ENCODE results near the gene PLEKHD1. TPM values are rescaled to one million over a fixed set of nuclear protein-coding genes. Genes with fewer than 3 reads are reported as not detected.

Gene PLEKHD1
- total RNA-seq, 1 donor: 0.09 TPM

DNA sequence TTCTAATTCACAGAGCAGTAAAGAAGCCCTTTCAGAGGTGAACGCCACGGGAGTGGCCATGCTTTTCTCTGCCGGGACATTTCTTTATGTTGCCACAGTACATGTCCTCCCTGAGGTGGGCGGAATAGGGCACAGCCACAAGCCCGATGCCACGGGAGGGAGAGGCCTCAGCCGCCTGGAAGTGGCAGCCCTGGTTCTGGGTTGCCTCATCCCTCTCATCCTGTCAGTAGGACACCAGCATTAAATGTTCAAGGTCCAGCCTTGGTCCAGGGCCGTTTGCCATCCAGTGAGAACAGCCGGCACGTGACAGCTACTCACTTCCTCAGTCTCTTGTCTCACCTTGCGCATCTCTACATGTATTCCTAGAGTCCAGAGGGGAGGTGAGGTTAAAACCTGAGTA is 26.2 kb upstream of the PLEKHD1 start:
- TF ChIP-seq CTCF (IDR thresholded peaks at IDR 0.05; ENCODE audit: insufficient read depth, low read length): no peak
- no peak overlapping the region for H3K4me3 ChIP-seq (ENCODE audit: low read depth, low read length)
- DNase-seq (ENCODE audit: low read depth): no peak

GRCh38 chr14:69459122-69459521 is 25.4 kb upstream of the PLEKHD1 start:
- TF ChIP-seq CTCF (IDR thresholded peaks at IDR 0.05; ENCODE audit: insufficient read depth, low read length): no peak
- H3K4me3 ChIP-seq (ENCODE audit: low read depth, low read length): no peak overlapping the region
- DNase-seq (ENCODE audit: low read depth): no peak

GRCh38 chr14:69460093-69460701 is 24.3 kb upstream of the PLEKHD1 start:
- peak; percentile 93 for DNase-seq (ENCODE audit: low read depth)
- peak; percentile 80 for TF ChIP-seq CTCF (IDR thresholded peaks at IDR 0.05; ENCODE audit: insufficient read depth, low read length)

DNA sequence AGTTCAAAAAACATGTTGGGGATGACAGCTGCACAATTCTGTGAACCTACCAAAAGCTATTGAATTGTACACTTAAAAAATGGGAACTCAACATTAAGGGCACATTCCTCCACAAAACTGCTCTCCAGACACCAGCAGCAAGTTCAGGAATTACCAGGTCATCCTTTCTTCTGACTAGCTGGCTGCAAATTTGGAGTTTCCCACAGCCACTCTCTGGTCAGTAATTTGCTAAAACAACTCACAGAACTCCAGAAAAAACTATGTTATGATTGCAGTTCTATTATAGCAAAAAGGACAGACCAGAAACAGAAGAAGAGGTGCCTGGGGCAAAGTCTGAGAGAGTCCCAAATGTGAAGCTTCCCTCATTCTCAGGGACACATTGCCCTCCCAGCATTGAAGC is 20.1 kb upstream of the PLEKHD1 start:
- no peak for TF ChIP-seq CTCF (IDR thresholded peaks at IDR 0.05; ENCODE audit: insufficient read depth, low read length)
- no peak overlapping the region for H3K4me3 ChIP-seq (ENCODE audit: low read depth, low read length)
- DNase-seq (ENCODE audit: low read depth): peak; percentile 35

More at GRCh38 chr14:69460093-69460701, 24.3 kb upstream of the PLEKHD1 start:
- H3K4me3 ChIP-seq (ENCODE audit: low read depth, low read length): no peak overlapping the region

DNA sequence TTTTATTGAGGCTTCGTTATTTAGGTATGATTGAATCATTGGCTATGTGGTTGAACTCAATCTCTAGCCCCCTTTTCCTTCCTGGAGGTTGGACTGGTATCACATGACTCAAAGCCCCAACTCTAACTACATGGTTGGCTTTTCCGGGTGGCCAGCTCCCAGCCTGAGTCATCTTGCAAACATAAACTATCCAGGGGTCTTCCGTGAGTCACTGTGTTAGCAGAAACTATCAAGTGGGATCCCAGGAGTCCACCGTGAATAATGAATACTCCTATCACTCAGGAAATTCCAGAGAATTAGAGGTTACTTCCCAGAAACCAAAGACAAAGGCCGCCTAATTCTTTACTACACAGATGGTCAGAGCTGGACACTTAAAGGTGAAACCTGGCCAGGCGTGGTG is 19.7 kb upstream of the PLEKHD1 start:
- peak; percentile 89 for DNase-seq (ENCODE audit: low read depth)
- TF ChIP-seq CTCF (IDR thresholded peaks at IDR 0.05; ENCODE audit: insufficient read depth, low read length): no peak
- no peak overlapping the region for H3K4me3 ChIP-seq (ENCODE audit: low read depth, low read length)

GRCh38 chr14:69468949-69469348 is 15.6 kb upstream of the PLEKHD1 start:
- TF ChIP-seq CTCF (IDR thresholded peaks at IDR 0.05; ENCODE audit: insufficient read depth, low read length): no peak
- no peak for DNase-seq (ENCODE audit: low read depth)
- H3K4me3 ChIP-seq (ENCODE audit: low read depth, low read length): no peak overlapping the region

DNA sequence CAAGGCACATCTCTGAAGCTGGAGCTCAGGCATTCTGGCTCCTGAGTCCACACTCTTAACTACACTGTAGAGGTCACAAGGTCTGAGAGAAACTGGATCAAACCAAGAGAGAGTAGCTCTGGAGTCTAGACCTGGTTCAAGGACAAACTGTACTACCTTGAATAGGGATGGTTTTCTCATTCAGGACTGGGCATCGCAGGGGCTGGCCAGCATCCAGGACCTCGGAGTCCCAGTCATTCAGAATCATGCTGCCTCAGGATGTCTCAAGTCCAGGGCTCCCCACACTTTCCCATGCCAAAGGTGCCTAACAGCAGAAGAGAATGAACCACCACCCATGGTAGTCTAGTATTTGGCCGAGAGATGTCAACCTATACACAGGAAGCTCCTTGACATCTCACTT is 13.1 kb upstream of the PLEKHD1 start:
- TF ChIP-seq CTCF (IDR thresholded peaks at IDR 0.05; ENCODE audit: insufficient read depth, low read length): no peak
- DNase-seq (ENCODE audit: low read depth): no peak

More for the DNA sequence above, 13.1 kb upstream of the PLEKHD1 start:
- H3K4me3 ChIP-seq (ENCODE audit: low read depth, low read length): no peak overlapping the region

Data from fibroblast of the aortic adventitia (primary cell).